HepG2 (cell line): ENCODE results near the gene KRT15. TPM values are rescaled to one million over a fixed set of nuclear protein-coding genes. Genes with fewer than 3 reads are reported as not detected.

Source experiments
- SRY ChIP-seq: sonication (generic); formaldehyde crosslinking; IDR thresholded peaks from 2 replicates; pipeline ENCODE4 v1.8.0; 2022; ENCODE audit warnings: mild to moderate bottlenecking, missing genetic modification reagents
- U2AF1 ChIP-seq: fragments of 200-400 bp; formaldehyde crosslinking; optimal IDR thresholded peaks from 2 replicates; pipeline ENCODE3; 2017; ENCODE audit warnings: mild to moderate bottlenecking, low read depth, low read length
- ZNF12 ChIP-seq: sonication (generic); formaldehyde crosslinking; IDR thresholded peaks from 2 replicates; pipeline ENCODE4 v1.5.0; 2020; ENCODE audit warnings: missing genetic modification reagents
- ZNF225 ChIP-seq: sonication (generic); formaldehyde crosslinking; IDR thresholded peaks from 2 replicates; pipeline ENCODE4 v1.4.0; 2020; ENCODE audit warnings: mild to moderate bottlenecking, missing genetic modification reagents
- ZNF543 ChIP-seq: sonication (generic); formaldehyde crosslinking; IDR thresholded peaks from 2 replicates; pipeline ENCODE4 v1.4.0; 2020; ENCODE audit warnings: mild to moderate bottlenecking, missing genetic modification reagents
- ZNF598 ChIP-seq: sonication (generic); formaldehyde crosslinking; IDR thresholded peaks from 2 replicates; pipeline ENCODE4 v1.5.1; 2020; ENCODE audit warnings: mild to moderate bottlenecking, missing genetic modification reagents, borderline replicate concordance
- polyA plus RNA-seq, 8 experiments: library from polyadenylated mRNA; depleted of rRNA in 3 of 8; stranded (reverse) in 7 of 8; unstranded in 1 of 8; fragments of >200 nt; fragmentation: Illumina TruSeq in 4 of 8; extraction: Trizol in 4 of 8; gene quantifications; 2 replicates each; pipeline versions ENCODE4 v1.2.1 to v1.2.3, GENCODE V29; 2011 to 2016; ENCODE audit warnings: low read depth in 4 of 8, missing spikeins in 1 of 8, mixed read lengths in 1 of 8; ENCODE audit not compliant: insufficient read depth in 1 of 8
- total RNA-seq, 5 experiments: library from RNA; depleted of rRNA; stranded (reverse); fragments of >200 nt; fragmentation: Illumina TruSeq; extraction: Trizol; gene quantifications; 2 replicates each; pipeline ENCODE4 v1.2.3, GENCODE V29; 2016; ENCODE audit warnings: low read depth in 1 of 5
- TF ChIP-seq, protein P1 (sequence below): sonication (generic); formaldehyde crosslinking; IDR thresholded peaks from 2 replicates; pipeline ENCODE4 v1.4.0; 2020; ENCODE audit warnings: mild to moderate bottlenecking, missing genetic modification reagents
- TF ChIP-seq, protein P2 (sequence below): sonication (generic); formaldehyde crosslinking; IDR thresholded peaks from 2 replicates; pipeline ENCODE4 v1.5.1; 2020; ENCODE audit warnings: missing genetic modification reagents, mild to moderate bottlenecking, borderline replicate concordance
- TF ChIP-seq, protein P3 (sequence below): sonication (generic); formaldehyde crosslinking; IDR thresholded peaks from 2 replicates; pipeline ENCODE4 v1.5.0; 2020; ENCODE audit warnings: mild to moderate bottlenecking, missing genetic modification reagents, moderate library complexity
- TF ChIP-seq, protein P4 (sequence below): sonication (generic); formaldehyde crosslinking; IDR thresholded peaks from 2 replicates; pipeline ENCODE4 v1.8.1; 2023; ENCODE audit warnings: mild to moderate bottlenecking, missing genetic modification reagents
- TF ChIP-seq, protein P5 (sequence below): sonication (generic); formaldehyde crosslinking; IDR thresholded peaks from 2 replicates; pipeline ENCODE4 v1.4.0; 2020; ENCODE audit warnings: mild to moderate bottlenecking, missing genetic modification reagents
- TF ChIP-seq, protein P6 (sequence below): IDR thresholded peaks from 2 replicates; pipeline ENCODE4 v1.6.1; 2016; ENCODE audit warnings: low read depth, borderline replicate concordance
- TF ChIP-seq, protein P7 (sequence below): sonication (generic); formaldehyde crosslinking; IDR thresholded peaks from 2 replicates; pipeline ENCODE4 v1.5.1; 2020; ENCODE audit warnings: mild to moderate bottlenecking, missing genetic modification reagents, borderline replicate concordance

Gene KRT15
- total and polyA plus RNA-seq, 2 of the 13 experiments (the other 11 are each of a cell fraction or from before 2014, with no cell fraction given), result 0.46 to 0.63 TPM

DNA sequence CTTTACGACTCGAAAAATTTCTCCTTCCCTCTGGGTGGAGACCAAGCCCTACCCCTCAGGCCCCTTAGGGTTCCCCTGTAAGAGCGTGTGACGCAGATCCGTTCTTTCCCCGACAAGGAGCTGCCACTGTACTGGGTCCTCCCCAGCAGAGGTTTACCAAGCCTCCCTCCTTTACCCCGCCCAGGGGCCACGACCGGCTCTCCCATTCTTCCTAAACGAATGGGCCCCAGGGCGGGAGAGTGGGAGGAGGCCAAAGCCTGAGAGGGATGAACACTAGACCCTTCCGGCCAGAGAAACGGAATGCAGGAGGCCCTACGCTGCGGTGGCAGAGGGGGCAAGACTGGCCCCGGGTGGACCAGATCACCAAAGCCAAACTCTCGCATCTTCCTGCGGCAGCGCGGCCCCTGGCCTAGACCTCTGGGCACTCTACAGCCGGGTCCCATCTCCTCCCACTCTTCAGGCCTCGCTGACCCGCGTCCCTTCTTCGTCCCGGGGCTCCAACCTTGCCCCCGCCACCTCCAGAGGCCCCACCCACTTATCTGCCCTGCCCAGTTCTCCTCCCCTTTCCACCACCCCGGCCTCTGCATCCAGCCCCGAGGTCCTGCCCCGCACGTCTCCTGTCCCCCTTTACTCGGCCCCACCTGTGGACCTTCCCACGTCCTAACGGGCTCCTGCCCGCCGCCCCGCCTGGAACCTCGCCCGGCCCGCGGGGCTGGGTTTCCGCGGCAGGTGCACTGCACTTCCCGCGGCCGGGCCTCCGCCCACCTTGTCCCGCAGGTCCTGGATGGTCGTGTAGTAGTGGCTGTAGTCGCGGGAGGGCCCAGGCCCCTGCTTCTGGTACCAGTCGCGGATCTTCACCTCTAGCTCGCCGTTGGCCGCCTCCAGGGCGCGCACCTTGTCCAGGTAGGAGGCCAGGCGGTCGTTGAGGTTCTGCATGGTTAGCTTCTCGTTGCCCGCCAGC lies 8.7 kb upstream of the KRT15 start (continued):
- TF ChIP-seq, protein P1, sequence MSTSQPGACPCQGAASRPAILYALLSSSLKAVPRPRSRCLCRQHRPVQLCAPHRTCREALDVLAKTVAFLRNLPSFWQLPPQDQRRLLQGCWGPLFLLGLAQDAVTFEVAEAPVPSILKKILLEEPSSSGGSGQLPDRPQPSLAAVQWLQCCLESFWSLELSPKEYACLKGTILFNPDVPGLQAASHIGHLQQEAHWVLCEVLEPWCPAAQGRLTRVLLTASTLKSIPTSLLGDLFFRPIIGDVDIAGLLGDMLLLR (CRISPR knock-in tag), result peak; percentile 29; the same call in 1 of the 2 replicates
- TF ChIP-seq SRY, result no peak
- TF ChIP-seq ZNF225 (CRISPR knock-in tag), result 0 out of 2 replicates have a peak, but pooled peaks have one; percentile 20
- TF ChIP-seq, protein P2, sequence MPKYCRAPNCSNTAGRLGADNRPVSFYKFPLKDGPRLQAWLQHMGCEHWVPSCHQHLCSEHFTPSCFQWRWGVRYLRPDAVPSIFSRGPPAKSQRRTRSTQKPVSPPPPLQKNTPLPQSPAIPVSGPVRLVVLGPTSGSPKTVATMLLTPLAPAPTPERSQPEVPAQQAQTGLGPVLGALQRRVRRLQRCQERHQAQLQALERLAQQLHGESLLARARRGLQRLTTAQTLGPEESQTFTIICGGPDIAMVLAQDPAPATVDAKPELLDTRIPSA (CRISPR knock-in tag), result no peak
- TF ChIP-seq, protein P3, sequence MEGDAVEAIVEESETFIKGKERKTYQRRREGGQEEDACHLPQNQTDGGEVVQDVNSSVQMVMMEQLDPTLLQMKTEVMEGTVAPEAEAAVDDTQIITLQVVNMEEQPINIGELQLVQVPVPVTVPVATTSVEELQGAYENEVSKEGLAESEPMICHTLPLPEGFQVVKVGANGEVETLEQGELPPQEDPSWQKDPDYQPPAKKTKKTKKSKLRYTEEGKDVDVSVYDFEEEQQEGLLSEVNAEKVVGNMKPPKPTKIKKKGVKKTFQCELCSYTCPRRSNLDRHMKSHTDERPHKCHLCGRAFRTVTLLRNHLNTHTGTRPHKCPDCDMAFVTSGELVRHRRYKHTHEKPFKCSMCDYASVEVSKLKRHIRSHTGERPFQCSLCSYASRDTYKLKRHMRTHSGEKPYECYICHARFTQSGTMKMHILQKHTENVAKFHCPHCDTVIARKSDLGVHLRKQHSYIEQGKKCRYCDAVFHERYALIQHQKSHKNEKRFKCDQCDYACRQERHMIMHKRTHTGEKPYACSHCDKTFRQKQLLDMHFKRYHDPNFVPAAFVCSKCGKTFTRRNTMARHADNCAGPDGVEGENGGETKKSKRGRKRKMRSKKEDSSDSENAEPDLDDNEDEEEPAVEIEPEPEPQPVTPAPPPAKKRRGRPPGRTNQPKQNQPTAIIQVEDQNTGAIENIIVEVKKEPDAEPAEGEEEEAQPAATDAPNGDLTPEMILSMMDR, result peak; percentile 43
- TF ChIP-seq, protein P4, sequence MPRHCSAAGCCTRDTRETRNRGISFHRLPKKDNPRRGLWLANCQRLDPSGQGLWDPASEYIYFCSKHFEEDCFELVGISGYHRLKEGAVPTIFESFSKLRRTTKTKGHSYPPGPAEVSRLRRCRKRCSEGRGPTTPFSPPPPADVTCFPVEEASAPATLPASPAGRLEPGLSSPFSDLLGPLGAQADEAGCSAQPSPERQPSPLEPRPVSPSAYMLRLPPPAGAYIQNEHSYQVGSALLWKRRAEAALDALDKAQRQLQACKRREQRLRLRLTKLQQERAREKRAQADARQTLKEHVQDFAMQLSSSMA (CRISPR knock-in tag), result 0 out of 2 replicates have a peak, but pooled peaks have one; percentile 10
- TF ChIP-seq, protein P5, sequence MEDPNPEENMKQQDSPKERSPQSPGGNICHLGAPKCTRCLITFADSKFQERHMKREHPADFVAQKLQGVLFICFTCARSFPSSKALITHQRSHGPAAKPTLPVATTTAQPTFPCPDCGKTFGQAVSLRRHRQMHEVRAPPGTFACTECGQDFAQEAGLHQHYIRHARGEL (CRISPR knock-in tag), result 0 out of 2 replicates have a peak, but pooled peaks have one; percentile 48
- TF ChIP-seq, protein P6, sequence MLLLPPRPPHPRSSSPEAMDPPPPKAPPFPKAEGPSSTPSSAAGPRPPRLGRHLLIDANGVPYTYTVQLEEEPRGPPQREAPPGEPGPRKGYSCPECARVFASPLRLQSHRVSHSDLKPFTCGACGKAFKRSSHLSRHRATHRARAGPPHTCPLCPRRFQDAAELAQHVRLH (CRISPR knock-in tag), result no peak
- no peak for TF ChIP-seq ZNF12 (CRISPR knock-in tag)
- TF ChIP-seq U2AF1, result no peak
- no peak for TF ChIP-seq ZNF543 (CRISPR knock-in tag)
- TF ChIP-seq, protein P7, sequence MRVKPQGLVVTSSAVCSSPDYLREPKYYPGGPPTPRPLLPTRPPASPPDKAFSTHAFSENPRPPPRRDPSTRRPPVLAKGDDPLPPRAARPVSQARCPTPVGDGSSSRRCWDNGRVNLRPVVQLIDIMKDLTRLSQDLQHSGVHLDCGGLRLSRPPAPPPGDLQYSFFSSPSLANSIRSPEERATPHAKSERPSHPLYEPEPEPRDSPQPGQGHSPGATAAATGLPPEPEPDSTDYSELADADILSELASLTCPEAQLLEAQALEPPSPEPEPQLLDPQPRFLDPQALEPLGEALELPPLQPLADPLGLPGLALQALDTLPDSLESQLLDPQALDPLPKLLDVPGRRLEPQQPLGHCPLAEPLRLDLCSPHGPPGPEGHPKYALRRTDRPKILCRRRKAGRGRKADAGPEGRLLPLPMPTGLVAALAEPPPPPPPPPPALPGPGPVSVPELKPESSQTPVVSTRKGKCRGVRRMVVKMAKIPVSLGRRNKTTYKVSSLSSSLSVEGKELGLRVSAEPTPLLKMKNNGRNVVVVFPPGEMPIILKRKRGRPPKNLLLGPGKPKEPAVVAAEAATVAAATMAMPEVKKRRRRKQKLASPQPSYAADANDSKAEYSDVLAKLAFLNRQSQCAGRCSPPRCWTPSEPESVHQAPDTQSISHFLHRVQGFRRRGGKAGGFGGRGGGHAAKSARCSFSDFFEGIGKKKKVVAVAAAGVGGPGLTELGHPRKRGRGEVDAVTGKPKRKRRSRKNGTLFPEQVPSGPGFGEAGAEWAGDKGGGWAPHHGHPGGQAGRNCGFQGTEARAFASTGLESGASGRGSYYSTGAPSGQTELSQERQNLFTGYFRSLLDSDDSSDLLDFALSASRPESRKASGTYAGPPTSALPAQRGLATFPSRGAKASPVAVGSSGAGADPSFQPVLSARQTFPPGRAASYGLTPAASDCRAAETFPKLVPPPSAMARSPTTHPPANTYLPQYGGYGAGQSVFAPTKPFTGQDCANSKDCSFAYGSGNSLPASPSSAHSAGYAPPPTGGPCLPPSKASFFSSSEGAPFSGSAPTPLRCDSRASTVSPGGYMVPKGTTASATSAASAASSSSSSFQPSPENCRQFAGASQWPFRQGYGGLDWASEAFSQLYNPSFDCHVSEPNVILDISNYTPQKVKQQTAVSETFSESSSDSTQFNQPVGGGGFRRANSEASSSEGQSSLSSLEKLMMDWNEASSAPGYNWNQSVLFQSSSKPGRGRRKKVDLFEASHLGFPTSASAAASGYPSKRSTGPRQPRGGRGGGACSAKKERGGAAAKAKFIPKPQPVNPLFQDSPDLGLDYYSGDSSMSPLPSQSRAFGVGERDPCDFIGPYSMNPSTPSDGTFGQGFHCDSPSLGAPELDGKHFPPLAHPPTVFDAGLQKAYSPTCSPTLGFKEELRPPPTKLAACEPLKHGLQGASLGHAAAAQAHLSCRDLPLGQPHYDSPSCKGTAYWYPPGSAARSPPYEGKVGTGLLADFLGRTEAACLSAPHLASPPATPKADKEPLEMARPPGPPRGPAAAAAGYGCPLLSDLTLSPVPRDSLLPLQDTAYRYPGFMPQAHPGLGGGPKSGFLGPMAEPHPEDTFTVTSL, result no peak
- no peak for TF ChIP-seq ZNF598 (CRISPR knock-in tag)
